ENCODE results near the gene PAIP2.
"Not testable (repeated sequence)": the region's sequence is repeated elsewhere in the genome, so short reads cannot be mapped to it uniquely, and the experiment has no call there.

The PAIP2 gene

DNA sequence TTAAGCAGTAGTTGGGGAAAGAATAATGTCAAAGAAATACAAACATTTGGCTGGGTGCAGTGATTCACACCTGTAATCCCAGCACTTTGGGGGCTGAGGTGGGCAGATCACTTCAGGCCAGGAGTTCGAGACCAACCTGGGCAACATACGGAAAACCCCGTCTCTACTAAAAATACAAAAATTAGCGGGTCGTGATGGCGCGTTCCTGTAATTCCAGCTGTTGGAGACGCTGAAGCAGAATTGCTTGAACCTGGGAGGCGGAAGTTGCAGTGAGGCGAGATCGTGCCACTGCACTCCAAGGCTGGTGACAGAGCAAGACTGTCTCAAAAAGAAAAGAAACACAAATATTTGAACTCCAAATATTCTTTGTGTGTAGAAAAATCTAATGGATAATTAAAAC is 43.4 kb upstream of the PAIP2 start:
- H3K4me3 ChIP-seq (ENCODE audit: low read depth in 1 of 5, low read length in 5 of 5): no peak overlapping the region
- peaks cover 0 to 2% (median 0%) of the 10 kb centered on the region in 5 donors for H3K36me3 ChIP-seq (ENCODE audit: control insufficient read depth in 5 of 5, insufficient read depth in 5 of 5, low read length in 5 of 5)
- H3K27me3 ChIP-seq (ENCODE audit: control insufficient read depth in 5 of 5, insufficient read depth in 4 of 5, low read length in 5 of 5): no peaks in the 10 kb centered on the region
- no peak overlapping the region for H3K27ac ChIP-seq (ENCODE audit: low read depth, low read length)
- H3K4me1 ChIP-seq (ENCODE audit: control insufficient read depth in 5 of 5, insufficient read depth in 5 of 5, low read length in 5 of 5): peaks cover 5 to 59% (median 57%) of the 10 kb centered on the region in 5 donors
- no peak overlapping the region for H3K9ac ChIP-seq (ENCODE audit: low read length in 5 of 5)
- no peaks in the 10 kb centered on the region for H3K9me3 ChIP-seq (ENCODE audit: control insufficient read depth in 5 of 5, low read length in 5 of 5)

DNA sequence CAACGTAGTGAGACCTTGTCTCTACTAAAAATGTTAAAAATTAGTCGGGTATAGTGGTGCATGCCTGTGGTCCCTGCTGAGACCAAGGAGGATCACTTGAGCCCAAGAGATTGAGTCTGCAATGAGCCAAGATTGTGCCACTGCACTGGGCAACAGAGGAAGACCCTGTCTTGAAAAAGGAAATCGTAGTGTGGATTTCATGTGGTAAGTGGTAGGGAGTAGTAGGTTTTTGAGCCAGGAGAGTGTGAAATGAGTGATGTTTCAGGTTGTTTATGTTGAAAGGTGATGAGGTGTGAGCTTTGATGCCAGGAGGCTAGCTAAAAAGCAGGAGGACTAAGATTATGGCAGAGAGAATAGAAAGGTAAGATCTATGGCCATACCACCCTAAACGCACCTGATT is 42.2 kb upstream of the PAIP2 start:
- Histone ChIP-seq H3K36me3 (ENCODE audit: control insufficient read depth in 5 of 5, insufficient read depth in 5 of 5, low read length in 5 of 5) (peaks cover 0 to 2% (median 0%) of the 10 kb centered on the region in 5 donors), H3K4me3 (ENCODE audit: low read depth in 1 of 5, low read length in 5 of 5) (no peak overlapping the region), H3K9me3 (ENCODE audit: control insufficient read depth in 5 of 5, low read length in 5 of 5) (no peaks in the 10 kb centered on the region), H3K27me3 (ENCODE audit: control insufficient read depth in 5 of 5, insufficient read depth in 4 of 5, low read length in 5 of 5) (no peaks in the 10 kb centered on the region), H3K4me1 (ENCODE audit: control insufficient read depth in 5 of 5, insufficient read depth in 5 of 5, low read length in 5 of 5) (peaks cover 5 to 69% (median 61%) of the 10 kb centered on the region in 5 donors), H3K27ac (ENCODE audit: low read depth, low read length) (no peak overlapping the region), H3K9ac (ENCODE audit: low read length in 5 of 5) (no peak overlapping the region)

DNA sequence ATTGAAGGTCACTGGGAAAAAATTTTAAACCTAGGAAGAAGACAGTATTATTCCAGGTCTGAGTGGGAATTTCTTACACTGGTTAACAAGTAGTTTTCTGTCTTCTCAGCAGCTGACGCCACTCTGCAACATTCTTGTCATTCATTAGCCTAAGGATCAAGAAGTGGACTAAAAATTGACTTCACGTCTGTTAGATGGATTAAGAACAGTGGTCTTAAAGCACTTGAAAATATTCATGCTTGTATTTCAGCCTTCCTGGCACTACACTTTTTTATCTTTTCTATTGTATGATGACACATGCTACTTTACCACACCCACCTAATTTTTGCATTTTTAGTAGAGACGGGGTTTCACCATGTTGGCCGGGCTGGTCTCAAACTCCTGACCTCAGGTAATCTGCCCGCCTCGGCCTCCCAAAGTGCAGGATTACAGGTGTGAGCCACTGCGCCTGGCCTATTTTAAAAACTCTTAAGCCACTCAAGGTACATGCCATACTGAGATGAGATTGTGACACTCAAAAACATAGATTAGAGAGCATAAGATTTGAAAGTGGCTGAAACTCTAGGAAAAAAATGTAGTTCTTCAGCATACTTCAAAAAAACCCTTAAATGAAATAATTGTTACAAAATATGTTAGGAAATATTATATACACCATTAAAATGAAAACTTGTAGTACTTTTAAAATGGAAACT is 39.7 kb upstream of the PAIP2 start:
- H3K27me3 ChIP-seq (ENCODE audit: control insufficient read depth in 5 of 5, insufficient read depth in 4 of 5, low read length in 5 of 5): no peaks in the 10 kb centered on the region
- no peak overlapping the region for H3K4me3 ChIP-seq (ENCODE audit: low read depth in 1 of 5, low read length in 5 of 5)
- peaks cover 2 to 58% (median 58%) of the 10 kb centered on the region in 5 donors for H3K4me1 ChIP-seq (ENCODE audit: control insufficient read depth in 5 of 5, insufficient read depth in 5 of 5, low read length in 5 of 5)
- H3K27ac ChIP-seq (ENCODE audit: low read depth, low read length): no peak overlapping the region
- H3K9ac ChIP-seq (ENCODE audit: low read length in 5 of 5): no peak overlapping the region
- peaks cover 0 to 2% (median 0%) of the 10 kb centered on the region in 5 donors for H3K36me3 ChIP-seq (ENCODE audit: control insufficient read depth in 5 of 5, insufficient read depth in 5 of 5, low read length in 5 of 5)
- H3K9me3 ChIP-seq (ENCODE audit: control insufficient read depth in 5 of 5, low read length in 5 of 5): no peaks in the 10 kb centered on the region

DNA sequence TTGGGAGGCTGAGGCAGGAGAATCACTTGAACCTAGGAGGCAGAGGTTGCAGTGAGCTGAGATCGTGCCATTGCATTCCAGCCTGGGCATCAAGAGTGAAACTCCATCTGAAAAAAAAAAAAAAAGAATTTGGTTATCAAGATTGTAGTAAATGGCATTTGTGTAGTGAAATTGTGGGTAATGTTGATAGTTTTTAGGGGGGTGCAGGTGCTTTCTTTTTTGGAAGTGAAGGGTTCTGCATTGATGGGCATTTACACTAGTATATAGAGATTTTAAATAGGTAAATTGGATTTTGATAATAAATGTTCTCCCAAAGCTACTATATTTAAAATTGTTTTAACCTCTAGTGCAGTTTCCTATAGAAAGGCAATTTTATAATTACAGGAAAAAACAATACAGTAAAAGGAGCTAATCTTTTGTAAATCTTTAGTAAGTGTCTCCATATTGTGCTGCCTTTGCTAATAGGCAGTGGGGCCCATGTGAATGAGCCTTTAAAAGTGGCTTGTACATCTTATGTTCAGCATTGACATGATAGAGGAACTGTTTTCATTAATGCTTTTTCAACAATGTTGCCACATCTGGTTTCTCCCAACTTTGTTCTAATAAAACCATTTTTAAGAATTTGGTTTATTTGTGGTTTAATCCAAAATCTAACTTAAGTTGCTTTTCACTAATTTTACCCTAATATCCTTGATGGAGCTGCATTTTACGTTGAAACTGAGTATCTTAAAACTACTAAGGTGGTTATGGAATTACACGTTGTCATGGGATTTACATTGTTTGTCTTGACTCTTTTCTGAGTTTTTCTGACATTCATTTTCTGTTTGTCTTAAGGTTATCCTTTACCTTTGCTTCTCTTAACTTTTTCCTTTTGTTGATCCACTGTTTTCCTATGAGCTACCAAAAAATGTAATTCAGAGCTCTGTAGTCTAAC is 37.0 kb upstream of the PAIP2 start:
- no peak overlapping the region for H3K4me3 ChIP-seq (ENCODE audit: low read depth in 1 of 5, low read length in 5 of 5)
- no peaks in the 10 kb centered on the region for H3K27me3 ChIP-seq (ENCODE audit: control insufficient read depth in 5 of 5, insufficient read depth in 4 of 5, low read length in 5 of 5)
- peaks cover 0 to 2% (median 0%) of the 10 kb centered on the region in 5 donors for H3K36me3 ChIP-seq (ENCODE audit: control insufficient read depth in 5 of 5, insufficient read depth in 5 of 5, low read length in 5 of 5)
- peak overlapping the region in 1 of 5 donors; percentile 30 for H3K9ac ChIP-seq (ENCODE audit: low read length in 5 of 5)
- H3K4me1 ChIP-seq (ENCODE audit: control insufficient read depth in 5 of 5, insufficient read depth in 5 of 5, low read length in 5 of 5): peaks cover 0 to 52% (median 42%) of the 10 kb centered on the region in 5 donors
- no peaks in the 10 kb centered on the region for H3K9me3 ChIP-seq (ENCODE audit: control insufficient read depth in 5 of 5, low read length in 5 of 5)
- no peak overlapping the region for H3K27ac ChIP-seq (ENCODE audit: low read depth, low read length)

DNA sequence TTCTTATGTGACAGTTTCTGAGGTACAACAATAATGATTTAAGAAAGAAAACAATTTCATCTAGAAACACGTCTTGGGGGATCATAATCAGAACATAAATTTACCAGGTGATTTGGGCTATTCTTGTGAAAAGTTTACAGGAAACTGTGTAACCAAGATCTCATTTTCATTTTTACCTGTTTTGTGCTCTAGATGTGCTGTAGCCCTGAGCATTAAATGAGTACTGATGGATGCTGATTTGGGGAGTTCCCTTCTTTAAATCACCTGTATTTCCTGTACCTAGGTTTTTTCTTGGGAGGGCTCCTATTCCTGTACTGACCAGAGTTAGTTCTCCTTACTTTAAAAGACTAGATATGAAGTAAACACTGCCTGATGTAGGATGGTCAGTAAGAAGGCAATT is 35.5 kb upstream of the PAIP2 start:
- Histone ChIP-seq H3K27ac (ENCODE audit: low read depth, low read length) (no peak overlapping the region), H3K9me3 (ENCODE audit: control insufficient read depth in 5 of 5, low read length in 5 of 5) (no peaks in the 10 kb centered on the region), H3K36me3 (ENCODE audit: control insufficient read depth in 5 of 5, insufficient read depth in 5 of 5, low read length in 5 of 5) (peaks cover 0 to 2% (median 0%) of the 10 kb centered on the region in 5 donors), H3K9ac (ENCODE audit: low read length in 5 of 5) (peak overlapping the region in 1 of 5 donors; percentile 26), H3K4me3 (ENCODE audit: low read depth in 1 of 5, low read length in 5 of 5) (no peak overlapping the region), H3K27me3 (ENCODE audit: control insufficient read depth in 5 of 5, insufficient read depth in 4 of 5, low read length in 5 of 5) (no peaks in the 10 kb centered on the region), H3K4me1 (ENCODE audit: control insufficient read depth in 5 of 5, insufficient read depth in 5 of 5, low read length in 5 of 5) (peaks cover 0 to 52% (median 38%) of the 10 kb centered on the region in 5 donors)

DNA sequence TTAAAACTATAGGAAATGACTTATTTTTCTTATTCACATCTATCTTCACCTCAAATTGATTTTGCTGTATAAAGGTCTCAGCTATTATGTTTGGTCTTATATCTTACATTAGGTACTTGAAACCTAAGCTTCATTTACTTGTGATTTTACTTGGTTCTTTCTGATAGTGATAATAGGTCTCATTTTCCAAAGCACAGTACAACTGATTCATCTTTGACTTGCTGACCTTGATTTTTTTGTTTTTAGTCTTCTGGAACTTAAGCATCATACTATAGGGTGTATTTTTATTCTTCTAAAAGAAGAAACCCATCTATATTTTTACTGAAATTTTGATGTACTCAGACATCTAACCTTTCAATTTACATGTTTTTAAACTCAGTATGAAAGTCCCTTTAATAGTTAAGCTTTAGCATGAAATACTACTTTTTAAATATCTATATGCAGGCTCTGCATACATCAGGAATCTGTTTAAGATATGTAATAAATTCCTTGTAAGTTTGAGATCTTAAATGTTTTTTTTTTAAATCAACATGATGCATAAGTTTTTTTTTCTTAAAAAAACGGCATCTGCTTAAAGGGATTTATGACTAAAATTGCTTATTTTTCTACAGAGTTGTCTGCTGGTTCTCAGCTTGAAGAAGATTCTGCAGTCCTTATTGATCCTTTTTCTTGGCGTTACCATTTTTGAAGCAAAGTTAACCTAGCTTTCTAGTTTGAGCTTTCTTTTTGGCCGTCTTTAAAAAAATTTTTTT is 34.9 kb upstream of the PAIP2 start:
- no peak overlapping the region for H3K4me3 ChIP-seq (ENCODE audit: low read depth in 1 of 5, low read length in 5 of 5)
- peaks cover 0 to 53% (median 35%) of the 10 kb centered on the region in 5 donors for H3K4me1 ChIP-seq (ENCODE audit: control insufficient read depth in 5 of 5, insufficient read depth in 5 of 5, low read length in 5 of 5)
- H3K27ac ChIP-seq (ENCODE audit: low read depth, low read length): no peak overlapping the region
- H3K9ac ChIP-seq (ENCODE audit: low read length in 5 of 5): no peak overlapping the region
- peaks cover 0 to under 1% (median 0%) of the 10 kb centered on the region in 5 donors for H3K36me3 ChIP-seq (ENCODE audit: control insufficient read depth in 5 of 5, insufficient read depth in 5 of 5, low read length in 5 of 5)
- no peaks in the 10 kb centered on the region for H3K9me3 ChIP-seq (ENCODE audit: control insufficient read depth in 5 of 5, low read length in 5 of 5)
- H3K27me3 ChIP-seq (ENCODE audit: control insufficient read depth in 5 of 5, insufficient read depth in 4 of 5, low read length in 5 of 5): no peaks in the 10 kb centered on the region

DNA sequence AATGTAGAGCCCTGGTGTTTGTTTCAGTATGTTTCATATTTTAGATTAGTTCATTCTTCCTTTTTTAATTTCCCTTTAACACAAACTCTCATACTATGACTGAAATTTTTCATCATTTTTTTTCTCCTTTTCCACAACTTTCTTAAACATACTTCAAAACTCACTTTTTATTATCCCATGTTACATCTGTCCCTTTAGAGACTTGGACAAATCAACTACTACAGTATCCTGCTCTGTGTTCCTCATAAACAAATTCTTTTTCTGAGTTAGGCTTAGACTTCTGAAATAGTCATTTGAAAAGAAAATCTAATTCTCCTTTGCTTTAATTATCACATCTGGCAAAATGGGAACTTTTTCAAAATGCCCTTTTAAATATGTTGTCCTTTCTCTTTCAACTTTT is 32.9 kb upstream of the PAIP2 start:
- Histone ChIP-seq H3K27ac (ENCODE audit: low read depth, low read length) (no peak overlapping the region), H3K9ac (ENCODE audit: low read length in 5 of 5) (no peak overlapping the region), H3K36me3 (ENCODE audit: control insufficient read depth in 5 of 5, insufficient read depth in 5 of 5, low read length in 5 of 5) (no peaks in the 10 kb centered on the region), H3K4me3 (ENCODE audit: low read depth in 1 of 5, low read length in 5 of 5) (no peak overlapping the region), H3K9me3 (ENCODE audit: control insufficient read depth in 5 of 5, low read length in 5 of 5) (no peaks in the 10 kb centered on the region), H3K27me3 (ENCODE audit: control insufficient read depth in 5 of 5, insufficient read depth in 4 of 5, low read length in 5 of 5) (no peaks in the 10 kb centered on the region), H3K4me1 (ENCODE audit: control insufficient read depth in 5 of 5, insufficient read depth in 5 of 5, low read length in 5 of 5) (peaks cover 0 to 49% (median 31%) of the 10 kb centered on the region in 5 donors)

DNA sequence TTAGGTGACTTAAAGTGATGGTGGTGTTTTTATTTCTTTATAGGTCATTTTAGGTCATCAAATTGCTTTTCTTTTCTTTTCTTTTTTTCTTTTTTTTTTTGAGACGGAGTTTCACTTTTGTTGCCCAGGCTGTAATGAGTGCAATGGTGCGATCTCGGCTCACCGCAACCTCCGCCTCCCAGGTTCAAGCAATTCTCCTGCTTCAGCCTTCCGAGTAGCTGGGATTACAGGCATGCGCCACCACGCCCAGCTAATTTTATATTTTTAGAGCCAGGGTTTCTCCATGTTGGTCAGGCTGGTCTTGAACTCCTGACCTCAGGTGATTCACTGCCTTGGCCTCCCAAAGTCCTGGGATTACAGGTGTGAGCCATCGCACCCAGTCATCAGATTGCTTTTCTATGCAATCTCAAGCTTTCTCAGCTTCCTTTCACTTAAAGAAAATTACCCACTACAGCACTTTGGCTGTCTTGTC is 30.9 kb upstream of the PAIP2 start:
- peaks cover 0 to 45% (median 18%) of the 10 kb centered on the region in 5 donors for H3K4me1 ChIP-seq (ENCODE audit: control insufficient read depth in 5 of 5, insufficient read depth in 5 of 5, low read length in 5 of 5)
- not testable (repeated sequence) for H3K9ac ChIP-seq (ENCODE audit: low read length in 5 of 5); H3K27ac ChIP-seq (ENCODE audit: low read depth, low read length); H3K4me3 ChIP-seq (ENCODE audit: low read depth in 1 of 5, low read length in 5 of 5); H3K36me3 ChIP-seq (ENCODE audit: control insufficient read depth in 5 of 5, insufficient read depth in 5 of 5, low read length in 5 of 5); H3K27me3 ChIP-seq (ENCODE audit: control insufficient read depth in 5 of 5, insufficient read depth in 4 of 5, low read length in 5 of 5); H3K9me3 ChIP-seq (ENCODE audit: control insufficient read depth in 5 of 5, low read length in 5 of 5)

DNA sequence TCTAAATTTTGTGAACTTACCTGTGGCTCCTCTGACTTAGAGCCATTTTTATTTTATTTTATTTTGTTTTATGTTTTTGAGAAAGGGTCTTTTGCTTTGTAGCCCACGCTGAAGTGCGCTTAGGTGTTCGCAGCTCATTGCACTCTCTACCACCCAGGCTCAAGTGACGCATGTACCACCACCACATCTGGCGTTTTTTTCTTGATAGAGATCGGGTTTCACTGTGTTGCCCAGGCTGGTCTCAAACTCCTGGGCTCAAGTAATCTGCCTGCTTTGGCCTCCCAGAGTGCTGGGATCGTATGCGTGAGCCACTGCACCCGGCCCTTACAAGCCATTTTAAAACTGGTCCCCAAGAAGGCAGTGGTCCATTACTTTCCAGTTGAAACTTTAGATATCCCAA is 29.6 kb upstream of the PAIP2 start:
- Histone ChIP-seq H3K36me3 (ENCODE audit: control insufficient read depth in 5 of 5, insufficient read depth in 5 of 5, low read length in 5 of 5) (peaks cover 13 to 14% (median 13%) of the 10 kb centered on the region in 5 donors), H3K9ac (ENCODE audit: low read length in 5 of 5) (no peak overlapping the region), H3K4me1 (ENCODE audit: control insufficient read depth in 5 of 5, insufficient read depth in 5 of 5, low read length in 5 of 5) (peaks cover 0 to 35% (median 13%) of the 10 kb centered on the region in 5 donors), H3K9me3 (ENCODE audit: control insufficient read depth in 5 of 5, low read length in 5 of 5) (no peaks in the 10 kb centered on the region), H3K27ac (ENCODE audit: low read depth, low read length) (no peak overlapping the region), H3K27me3 (ENCODE audit: control insufficient read depth in 5 of 5, insufficient read depth in 4 of 5, low read length in 5 of 5) (no peaks in the 10 kb centered on the region), H3K4me3 (ENCODE audit: low read depth in 1 of 5, low read length in 5 of 5) (no peak overlapping the region)

Measured in subcutaneous abdominal adipose tissue (tissue), 5 donors.